GM10847 (cell line): ENCODE results near the gene PLXNA4.

Source experiments
- POLR2A ChIP-seq: IDR thresholded peaks from 2 replicates; pipeline ENCODE4 v1.6.1; 2011; ENCODE audit not compliant: insufficient read length; ENCODE audit errors: extremely low read depth

The PLXNA4 gene

GRCh38 chr7:132364226-132364625 is 212.0 kb downstream of the PLXNA4 start:
- no peak for TF ChIP-seq POLR2A

GRCh38 chr7:132362059-132362458 is 214.2 kb downstream of the PLXNA4 start:
- TF ChIP-seq POLR2A: no peak

- no peak for TF ChIP-seq POLR2A
Observed at GRCh38 chr7:132361146-132361545, 215.1 kb downstream of the PLXNA4 start.

GRCh38 chr7:132359743-132360142 is 216.5 kb downstream of the PLXNA4 start:
- TF ChIP-seq POLR2A: no peak

GRCh38 chr7:132355048-132355447 is 221.2 kb downstream of the PLXNA4 start:
- TF ChIP-seq POLR2A: no peak

GRCh38 chr7:132354527-132354926 is 221.7 kb downstream of the PLXNA4 start:
- no peak for TF ChIP-seq POLR2A

- TF ChIP-seq POLR2A: no peak
Observed at GRCh38 chr7:132353936-132354335, 222.3 kb downstream of the PLXNA4 start.

- TF ChIP-seq POLR2A: no peak
Observed at GRCh38 chr7:132352800-132353199, 223.5 kb downstream of the PLXNA4 start.

- no peak for TF ChIP-seq POLR2A
Observed at GRCh38 chr7:132351954-132352499, 224.2 kb downstream of the PLXNA4 start.

- TF ChIP-seq POLR2A: no peak
Observed at GRCh38 chr7:132350741-132351140, 225.5 kb downstream of the PLXNA4 start.

GRCh38 chr7:132349075-132349474 is 227.2 kb downstream of the PLXNA4 start:
- no peak for TF ChIP-seq POLR2A

GRCh38 chr7:132348341-132348740 is 227.9 kb downstream of the PLXNA4 start:
- no peak for TF ChIP-seq POLR2A

- no peak for TF ChIP-seq POLR2A
Observed at GRCh38 chr7:132347858-132348257, 228.4 kb downstream of the PLXNA4 start.

- TF ChIP-seq POLR2A: no peak
Observed at GRCh38 chr7:132347123-132347522, 229.1 kb downstream of the PLXNA4 start.

- no peak for TF ChIP-seq POLR2A
Observed at GRCh38 chr7:132345543-132346129, 230.6 kb downstream of the PLXNA4 start.

- TF ChIP-seq POLR2A: no peak
Observed at GRCh38 chr7:132345030-132345429, 231.2 kb downstream of the PLXNA4 start.

- TF ChIP-seq POLR2A: no peak
Observed at GRCh38 chr7:132343199-132343598, 233.1 kb downstream of the PLXNA4 start.

GRCh38 chr7:132337450-132338080 is 238.7 kb downstream of the PLXNA4 start:
- TF ChIP-seq POLR2A: no peak

GRCh38 chr7:132336797-132337196 is 239.5 kb downstream of the PLXNA4 start:
- TF ChIP-seq POLR2A: no peak
